H1 (cell line): Measurements from ENCODE around the gene SLMAP. TPM values are rescaled to one million over a fixed set of nuclear protein-coding genes. Genes with fewer than 3 reads are reported as not detected.
A peak's percentile ranks its signal among the peaks of the same experiment; 100 is the strongest.

Source experiments
- CTCF ChIA-PET: fragments of 300-600 bp; sonication (Branson Sonifier 250); formaldehyde crosslinking; loops from one replicate; lab custom pipeline; 2021; ENCODE audit not compliant: partially characterized antibody; lab: Charles Lee
- POLR2A ChIA-PET: fragments of 300-600 bp; sonication (Branson Sonifier 250); formaldehyde crosslinking; loops from one replicate; lab custom pipeline; 2021; ENCODE audit warnings: inconsistent platforms; ENCODE audit not compliant: partially characterized antibody; lab: Charles Lee
- DNase-seq, 2 experiments: peaks; one replicate each; pipeline versions ENCODE4 v3.0.0 to v3.0.0-alpha.2; 2010 to 2022; ENCODE audit warnings: low spot score in 2 of 2, low read depth in 1 of 2, mixed read lengths in 1 of 2
- FAIRE-seq: peaks from 2 replicates; lab custom pipeline; 2011; peaks lifted over from hg19 to GRCh38; lab: Jason Lieb, UNC
- H2AFZ ChIP-seq: 2 replicates; pipeline ENCODE4 v1.8.1; 2012; ENCODE audit warnings: low read length, inconsistent platforms
- H2AK5ac ChIP-seq: 2 replicates; pipeline ENCODE4 v1.6.1; 2013; ENCODE audit warnings: low read depth, low read length
- H2BK120ac ChIP-seq: replicated peaks from 2 replicates; pipeline ENCODE3; 2013; ENCODE audit warnings: low read depth, low read length, inconsistent platforms
- H2BK12ac ChIP-seq: 2 replicates; pipeline ENCODE4 v1.6.1; 2013; ENCODE audit warnings: low read depth, low read length
- H2BK15ac ChIP-seq: 2 replicates; pipeline ENCODE4 v1.6.1; 2013; ENCODE audit warnings: low read length
- H2BK20ac ChIP-seq: 2 replicates; pipeline ENCODE4 v1.6.1; 2013; ENCODE audit warnings: low read length
- H2BK5ac ChIP-seq: 2 replicates; pipeline ENCODE4 v1.6.1; 2013; ENCODE audit warnings: low read depth, low read length
- H3K14ac ChIP-seq: 2 replicates; pipeline ENCODE4 v1.6.1; 2013; ENCODE audit warnings: inconsistent platforms; ENCODE audit not compliant: insufficient read length
- H3K18ac ChIP-seq: 2 replicates; pipeline ENCODE4 v1.6.1; 2013; ENCODE audit warnings: low read length; ENCODE audit errors: extremely low read depth
- H3K23ac ChIP-seq: 2 replicates; pipeline ENCODE4 v1.6.1; 2013; ENCODE audit warnings: inconsistent platforms; ENCODE audit not compliant: insufficient read length
- H3K23me2 ChIP-seq: 2 replicates; pipeline ENCODE4 v1.6.1; 2013; ENCODE audit warnings: low read depth, low read length
- H3K27ac ChIP-seq: 2 replicates; pipeline ENCODE4 v1.6.1; 2011; ENCODE audit warnings: low read depth, low read length, inconsistent platforms
- H3K27me3 ChIP-seq, 4 experiments: replicated peaks in 1 of 4; 1 replicate in 1 of 4; 2 replicates in 3 of 4; pipeline versions ENCODE4 v1.6.1 to v1.8.1; 2011 to 2013; ENCODE audit warnings: low read length in 3 of 4, mild to moderate bottlenecking in 3 of 4, inconsistent platforms in 2 of 4, mixed read lengths in 2 of 4, moderate library complexity in 1 of 4; ENCODE audit not compliant: control insufficient read depth in 3 of 4, insufficient read depth in 3 of 4; ENCODE audit errors: extremely low read depth in 1 of 4
- H3K36me3 ChIP-seq, 4 experiments: 2 replicates each; pipeline versions ENCODE4 v1.6.1 to v1.8.1; 2011 to 2013; ENCODE audit warnings: mild to moderate bottlenecking in 4 of 4, low read length in 3 of 4, moderate library complexity in 2 of 4, control low read depth in 1 of 4, inconsistent platforms in 1 of 4; ENCODE audit not compliant: insufficient read depth in 4 of 4, control insufficient read depth in 2 of 4
- H3K4ac ChIP-seq: replicated peaks from 2 replicates; pipeline ENCODE3; 2013; ENCODE audit warnings: low read length, low read depth, mixed read lengths, inconsistent platforms; ENCODE audit not compliant: insufficient read length
- H3K4me1 ChIP-seq, 4 experiments: replicated peaks in 1 of 4; 1 replicate in 1 of 4; 2 replicates in 3 of 4; pipeline versions ENCODE4 v1.6.1 to v1.8.1; 2011 to 2013; ENCODE audit warnings: low read length in 3 of 4, inconsistent platforms in 2 of 4, mixed read lengths in 1 of 4; ENCODE audit not compliant: insufficient read depth in 4 of 4, control insufficient read depth in 3 of 4
- H3K4me2 ChIP-seq, 2 experiments: 2 replicates each; pipeline versions ENCODE4 v1.6.1 to v1.8.1; 2011 to 2013; ENCODE audit warnings: low read depth in 2 of 2, low read length in 2 of 2, control low read depth in 1 of 2, inconsistent platforms in 1 of 2, mild to moderate bottlenecking in 1 of 2; ENCODE audit not compliant: insufficient read depth in 1 of 2
- H3K4me3 ChIP-seq, 4 experiments: fragments of 200-600, 300-600 bp in 1 of 4; sonication (generic), shearing (Covaris generic), sonication (Bioruptor Twin) in 1 of 4; 2 replicates each; pipeline versions ENCODE4 v1.5.1 to v1.8.1; 2011 to 2016; ENCODE audit warnings: low read length in 4 of 4, low read depth in 3 of 4, control low read depth in 2 of 4, inconsistent platforms in 2 of 4, mild to moderate bottlenecking in 2 of 4, mixed read lengths in 1 of 4, moderate library complexity in 1 of 4; ENCODE audit not compliant: insufficient read depth in 2 of 4; ENCODE audit errors: extremely low read depth in 1 of 4
- H3K56ac ChIP-seq: replicated peaks from 2 replicates; pipeline ENCODE3; 2013; ENCODE audit warnings: low read depth, mild to moderate bottlenecking, mixed read lengths, low read length, inconsistent platforms; ENCODE audit not compliant: insufficient read length
- H3K79me1 ChIP-seq: 2 replicates; pipeline ENCODE4 v1.6.1; 2013; ENCODE audit warnings: low read depth, low read length, control low read depth
- H3K79me2 ChIP-seq, 2 experiments: 2 replicates each; pipeline versions ENCODE4 v1.6.1 to v1.8.1; 2012 to 2013; ENCODE audit warnings: low read length in 2 of 2, mild to moderate bottlenecking in 2 of 2, inconsistent platforms in 1 of 2; ENCODE audit not compliant: insufficient read depth in 2 of 2, control insufficient read depth in 1 of 2
- H3K9ac ChIP-seq, 4 experiments: replicated peaks in 1 of 4; 1 replicate in 1 of 4; 2 replicates in 3 of 4; pipeline versions ENCODE4 v1.6.1 to v1.8.1; 2011 to 2013; ENCODE audit warnings: low read depth in 3 of 4, low read length in 3 of 4, control low read depth in 2 of 4, mild to moderate bottlenecking in 2 of 4, moderate library complexity in 2 of 4, inconsistent platforms in 1 of 4; ENCODE audit errors: extremely low read depth in 1 of 4
- H3K9me3 ChIP-seq, 2 experiments: 2 replicates each; pipeline versions ENCODE4 v1.6.1 to v1.8.1; 2012 to 2013; ENCODE audit warnings: mild to moderate bottlenecking in 2 of 2, moderate library complexity in 2 of 2, control low read depth in 1 of 2, inconsistent platforms in 1 of 2, low read depth in 1 of 2, low read length in 1 of 2, mixed read lengths in 1 of 2; ENCODE audit not compliant: insufficient read depth in 2 of 2
- H4K20me1 ChIP-seq, 2 experiments: replicated peaks in 1 of 2; 2 replicates each; pipeline versions ENCODE3 to v1.8.1; 2011 to 2013; ENCODE audit warnings: inconsistent platforms in 2 of 2, low read length in 2 of 2, mild to moderate bottlenecking in 1 of 2; ENCODE audit not compliant: insufficient read depth in 2 of 2, control insufficient read depth in 1 of 2
- H4K5ac ChIP-seq: 2 replicates; pipeline ENCODE4 v1.6.1; 2013; ENCODE audit warnings: low read length, low read depth, mixed read lengths, inconsistent platforms; ENCODE audit not compliant: insufficient read length
- H4K8ac ChIP-seq: 2 replicates; pipeline ENCODE4 v1.8.0; 2013; ENCODE audit warnings: mild to moderate bottlenecking, moderate library complexity, low read length, inconsistent platforms; ENCODE audit not compliant: insufficient read depth; ENCODE audit errors: extremely low read depth
- H4K91ac ChIP-seq: replicated peaks from 2 replicates; pipeline ENCODE3; 2013; ENCODE audit warnings: low read length, mixed read lengths, inconsistent platforms; ENCODE audit not compliant: insufficient read length
- KDM1A ChIP-seq: fragments of 200-600, 300-600 bp; sonication (generic); IDR thresholded peaks from 2 replicates; pipeline ENCODE4 v1.7.1; 2016; ENCODE audit warnings: mild to moderate bottlenecking, low read length, borderline replicate concordance
- WGBS, 2 experiments: shearing (Covaris generic) in 1 of 2; methylation state at CpG; one replicate each; pipeline versions ENCODE4 v1.1.6 to v1.1.7; 2013 to 2015; ENCODE audit warnings: low lambda C conversion rate in 2 of 2, mixed read lengths in 2 of 2, inconsistent platforms in 1 of 2, low coverage in 1 of 2, missing lambda C conversion rate in 1 of 2; ENCODE audit not compliant: insufficient replicate concordance in 2 of 2, insufficient coverage in 1 of 2, insufficient read length in 1 of 2; ENCODE audit errors: extremely low coverage in 1 of 2, missing lambda C conversion rate in 1 of 2; 5-methylcytosine and 5-hydroxymethylcytosine counted together
- polyA plus RNA-seq, 7 experiments: library from polyadenylated mRNA; depleted of rRNA in 3 of 7; stranded (reverse) in 5 of 7; unstranded in 2 of 7; fragments of >200 nt in 5 of 7; fragments of 200-250 nt in 2 of 7; gene quantifications; 1 replicate in 5 of 7; 2 replicates in 1 of 7; 4 replicates in 1 of 7; pipeline versions ENCODE4 v1.2.1 to v1.2.3, GENCODE V29; 2011 to 2013; ENCODE audit warnings: missing spikeins in 2 of 7, mixed read lengths in 2 of 7
- total RNA-seq: library from RNA; stranded (reverse); fragmentation: NEBNext Ultra II Directional; extraction: Animal tissue kit (Norgen Biotek cat#: 25700); gene quantifications from 2 replicates; pipeline ENCODE4 v1.2.1, GENCODE V29; 2021
- TF ChIP-seq, protein P1 (sequence below): IDR thresholded peaks from 2 replicates; pipeline ENCODE4 v1.6.1; 2012; ENCODE audit warnings: low read length, inconsistent platforms

Gene SLMAP
- total and polyA plus RNA-seq, 2 of the 8 experiments (the other 6 are each of a cell fraction or from before 2014, with no cell fraction given): 13.6 to 70.4 TPM

- H3K9ac ChIP-seq: no peak overlapping the region
- H2BK12ac ChIP-seq: no peak overlapping the region
- H3K79me1 ChIP-seq: no peaks in the 10 kb centered on the region
- H2BK120ac ChIP-seq: no peak overlapping the region
- FAIRE-seq (no peak), DNase-seq (no peak)
- H3K56ac ChIP-seq: no peak overlapping the region
- no peak overlapping the region for H3K14ac ChIP-seq
- no peaks in the 10 kb centered on the region for H3K79me2 ChIP-seq
- H3K4me3 ChIP-seq: no peak overlapping the region
- H3K4me1 ChIP-seq: peaks cover 0 to 5% (median 1%) of the 10 kb centered on the region in 4 experiments; a peak in 4 of 7 replicates
- no peak overlapping the region for H3K23ac ChIP-seq
- H2BK5ac ChIP-seq: no peak overlapping the region
- no peak overlapping the region for H3K27ac ChIP-seq
- H3K23me2 ChIP-seq: no peaks in the 10 kb centered on the region
- H4K20me1 ChIP-seq: no peaks in the 10 kb centered on the region
- H3K4me2 ChIP-seq: no peak overlapping the region
- H4K5ac ChIP-seq: no peak overlapping the region
- H2BK15ac ChIP-seq: no peak overlapping the region
- no peak overlapping the region for H3K18ac ChIP-seq
- no peaks in the 10 kb centered on the region for H3K36me3 ChIP-seq
- no peaks in the 10 kb centered on the region for H3K27me3 ChIP-seq
- H2AFZ ChIP-seq: no peak overlapping the region
- no peak overlapping the region for H2AK5ac ChIP-seq
- peak; percentile 84; the same call in 1 of the 2 replicates for TF ChIP-seq KDM1A
- TF ChIP-seq, protein P1, sequence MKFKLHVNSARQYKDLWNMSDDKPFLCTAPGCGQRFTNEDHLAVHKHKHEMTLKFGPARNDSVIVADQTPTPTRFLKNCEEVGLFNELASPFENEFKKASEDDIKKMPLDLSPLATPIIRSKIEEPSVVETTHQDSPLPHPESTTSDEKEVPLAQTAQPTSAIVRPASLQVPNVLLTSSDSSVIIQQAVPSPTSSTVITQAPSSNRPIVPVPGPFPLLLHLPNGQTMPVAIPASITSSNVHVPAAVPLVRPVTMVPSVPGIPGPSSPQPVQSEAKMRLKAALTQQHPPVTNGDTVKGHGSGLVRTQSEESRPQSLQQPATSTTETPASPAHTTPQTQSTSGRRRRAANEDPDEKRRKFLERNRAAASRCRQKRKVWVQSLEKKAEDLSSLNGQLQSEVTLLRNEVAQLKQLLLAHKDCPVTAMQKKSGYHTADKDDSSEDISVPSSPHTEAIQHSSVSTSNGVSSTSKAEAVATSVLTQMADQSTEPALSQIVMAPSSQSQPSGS: no peak
- no peak overlapping the region for H4K91ac ChIP-seq
- H3K4ac ChIP-seq: no peak overlapping the region
- H3K9me3 ChIP-seq: no peaks in the 10 kb centered on the region
- H2BK20ac ChIP-seq: no peak overlapping the region
- POLR2A ChIA-PET: interaction anchor here (0.6 kb wide), 1 partner anchor 64 kb away, joined by 3 read pairs; no protein-coding TSS in a partner anchor
- 93% methylated on average over 2 of the region's 2 CpGs; no CpG with 5 or more reads in 1 of the 2 experiments for WGBS, 2 experiments
- CTCF ChIA-PET: interaction anchor here (0.9 to 2.9 kb wide), 2 partner anchors 11 to 94 kb away, joined by 3 to 10 read pairs; no protein-coding TSS in a partner anchor
- H4K8ac ChIP-seq: no peak overlapping the region
Observed at GRCh38 chr3:57956833-57957174, 200.7 kb downstream of the SLMAP start.
